HL-60 (cell line): Measurements from ENCODE around the gene UBAC2.
"Not testable (repeated sequence)": the region's sequence is repeated elsewhere in the genome, so short reads cannot be mapped to it uniquely, and the experiment has no call there.

Experiments used
- DNase-seq, 2 experiments: peaks; one replicate each; pipeline ENCODE4 v3.0.0-alpha.2; 2010 to 2020; ENCODE audit warnings: low read depth in 1 of 2, low spot score in 1 of 2
- H3K27ac ChIP-seq: fragments of 250-450 bp; sonication (Bioruptor Pico); replicated peaks from 2 replicates; pipeline ENCODE4 v1.5.1; 2020; ENCODE audit warnings: mild to moderate bottlenecking, moderate library complexity
- H3K27me3 ChIP-seq: fragments of 250-450 bp; sonication (Bioruptor Pico); 2 replicates; pipeline ENCODE4 v1.5.1; 2021; ENCODE audit warnings: mild to moderate bottlenecking, moderate library complexity; ENCODE audit not compliant: insufficient read depth, poor library complexity, severe bottlenecking
- H3K4me3 ChIP-seq: replicated peaks from 2 replicates; pipeline ENCODE4 v1.5.1; 2011; ENCODE audit warnings: mild to moderate bottlenecking, control low read depth, low read length; ENCODE audit not compliant: insufficient read depth
- CTCF ChIP-seq: IDR thresholded peaks from one replicate; pipeline ENCODE4 v1.5.1; 2011; ENCODE audit warnings: low read length, control low read depth, inconsistent platforms; ENCODE audit not compliant: insufficient read depth
- GABPA ChIP-seq: IDR thresholded peaks from 2 replicates; pipeline ENCODE4 v1.6.1; 2012; ENCODE audit warnings: low read depth
- POLR2AphosphoS5 ChIP-seq: IDR thresholded peaks from 2 replicates; pipeline ENCODE4 v1.6.1; 2012; ENCODE audit warnings: low read depth
- REST ChIP-seq: IDR thresholded peaks from 2 replicates; pipeline ENCODE4 v1.6.1; 2012; ENCODE audit warnings: low read depth; ENCODE audit not compliant: insufficient replicate concordance
- SPI1 ChIP-seq: IDR thresholded peaks from 2 replicates; pipeline ENCODE4 v1.6.1; 2012; ENCODE audit warnings: low read depth, mild to moderate bottlenecking, borderline replicate concordance

UBAC2 gene

GRCh38 chr13:99388334-99388923 lies 187.8 kb downstream of the UBAC2 start:
- TF ChIP-seq SPI1 = no peak
- TF ChIP-seq CTCF = no peak
- H3K4me3 ChIP-seq = no peak overlapping the region
- no peak overlapping the region for H3K27ac ChIP-seq
- no peaks in the 10 kb centered on the region for H3K27me3 ChIP-seq
- DNase-seq = no peak

GRCh38 chr13:99389094-99389493 lies 188.4 kb downstream of the UBAC2 start:
- H3K27ac ChIP-seq, H3K4me3 ChIP-seq, DNase-seq, H3K27me3 ChIP-seq: not testable (repeated sequence)

- H3K27me3 ChIP-seq = no peaks in the 10 kb centered on the region
- DNase-seq = no peak
- no peak overlapping the region for H3K4me3 ChIP-seq
- no peak overlapping the region for H3K27ac ChIP-seq
- TF ChIP-seq CTCF = no peak
- no peak for TF ChIP-seq GABPA
- TF ChIP-seq REST = no peak
- TF ChIP-seq POLR2AphosphoS5 = no peak
- no peak for TF ChIP-seq SPI1
These were observed 189.1 kb downstream of the UBAC2 start for GRCh38 chr13:99389520-99390304.

- no peaks in the 10 kb centered on the region for H3K27me3 ChIP-seq
- no peak overlapping the region for H3K4me3 ChIP-seq
- H3K27ac ChIP-seq = no peak overlapping the region
- TF ChIP-seq CTCF (no peak), SPI1 (no peak), POLR2AphosphoS5 (no peak), REST (no peak), GABPA (no peak)
- no peak for DNase-seq
These were observed 189.9 kb downstream of the UBAC2 start for GRCh38 chr13:99390601-99391000.
